Esophagus muscularis mucosa (tissue), 4 donors: ENCODE data around the gene PIF1. TPM values are rescaled to one million over a fixed set of nuclear protein-coding genes. Genes with fewer than 3 reads are reported as not detected.

Experiments
- DNase-seq: peaks from one replicate; pipeline ENCODE4 v3.0.0-alpha.2; 2017; ENCODE audit errors: extremely low spot score
- H3K27ac ChIP-seq, 4 donors: fragments of 200-600 bp; sonication (generic); replicated peaks in 1 of 4; 1 replicate in 3 of 4; 2 replicates in 1 of 4; pipeline ENCODE4 v1.5.1; 2016 to 2019; ENCODE audit warnings: mild to moderate bottlenecking in 1 of 4
- H3K27me3 ChIP-seq, 4 donors: fragments of 200-600 bp; sonication (generic); one replicate each; pipeline versions ENCODE4 v1.5.1 to v1.6.0; 2016 to 2019
- H3K36me3 ChIP-seq, 4 donors: fragments of 200-600 bp; sonication (generic); one replicate each; pipeline ENCODE4 v1.5.1; 2016 to 2019
- H3K4me1 ChIP-seq, 4 donors: fragments of 200-600 bp; sonication (generic); one replicate each; pipeline ENCODE4 v1.5.1; 2016 to 2019
- H3K4me3 ChIP-seq, 4 donors: fragments of 200-600 bp; sonication (generic); 1 replicate in 2 of 4; 2 replicates in 2 of 4; pipeline ENCODE4 v1.5.1; 2016 to 2019; ENCODE audit warnings: mild to moderate bottlenecking in 4 of 4, moderate library complexity in 1 of 4
- H3K9me3 ChIP-seq, 4 donors: fragments of 200-600 bp; sonication (generic); 1 replicate in 3 of 4; 2 replicates in 1 of 4; pipeline ENCODE4 v1.5.1; 2016 to 2019
- EP300 ChIP-seq: sonication (generic); formaldehyde crosslinking; IDR thresholded peaks from one replicate; pipeline ENCODE4 v1.6.1; 2017; ENCODE audit warnings: antibody characterized with exemption
- POLR2A ChIP-seq: fragments of 450-650 bp; IDR thresholded peaks from one replicate; pipeline ENCODE4 v1.6.1; 2017; ENCODE audit warnings: antibody characterized with exemption, moderate library complexity, mild to moderate bottlenecking, low read depth
- POLR2AphosphoS5 ChIP-seq, 2 donors: sonication (generic); formaldehyde crosslinking; IDR thresholded peaks; one replicate each; pipeline ENCODE4 v1.6.1; 2017; ENCODE audit warnings: antibody characterized with exemption in 2 of 2
- WGBS: methylation state at CpG from one replicate; pipeline ENCODE4 v1.1.5; 2018; 5-methylcytosine and 5-hydroxymethylcytosine counted together
- intact Hi-C: fragments of 100-400 bp; cut with DNase I; formaldehyde crosslinking; loops from one replicate; pipeline ENCODE4 v1.15.1; 2023
- total RNA-seq, 4 donors: library from RNA; depleted of rRNA; stranded (reverse); fragments of >200 nt; gene quantifications; one replicate each; pipeline versions ENCODE4 v1.1.0 to v1.2.1, GENCODE V29; 2016
- TF ChIP-seq, protein P1 (sequence below), 3 experiments: fragments of 200-600 bp in 2 of 3; fragments of 450-650 bp in 1 of 3; sonication (generic) in 2 of 3; IDR thresholded peaks; one replicate each; pipeline ENCODE4 v1.5.1; 2017 to 2019; ENCODE audit warnings: antibody characterized with exemption in 3 of 3, mild to moderate bottlenecking in 2 of 3, moderate library complexity in 1 of 3

The PIF1 gene
- total RNA-seq, 4 donors from 2014 or later = 0.78 to 4.4 (median 2.0) TPM

DNA sequence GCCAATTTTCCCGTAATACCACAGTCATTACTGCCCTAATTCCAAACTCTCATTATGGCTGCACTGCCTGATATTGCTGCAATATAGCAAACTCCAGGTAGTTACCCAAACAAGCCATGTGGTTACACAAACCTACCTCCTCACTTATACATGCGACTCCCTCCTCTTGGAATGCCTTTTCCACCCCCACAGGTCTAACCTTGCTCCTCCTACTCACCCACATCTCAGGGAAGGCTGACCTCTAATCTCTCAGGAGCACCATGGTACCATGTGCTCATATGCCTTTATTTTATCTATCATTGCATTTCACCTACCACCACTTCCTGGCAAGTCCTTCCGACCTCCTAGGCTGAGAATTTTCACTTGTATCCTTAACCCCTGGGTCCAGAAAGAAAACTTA lies 53.0 kb downstream of the PIF1 start:
- H3K36me3 ChIP-seq = no peaks in the 10 kb centered on the region
- 66% methylated on average over 3 of the region's 3 CpGs for WGBS
- intact Hi-C loops = no loop called here
- H3K27me3 ChIP-seq = no peaks in the 10 kb centered on the region
- peak overlapping the region; percentile 91 to 98 (median 97) for H3K27ac ChIP-seq
- peak overlapping the region in 3 of 4 donors; percentile 82 to 97 (median 91) for H3K4me3 ChIP-seq
- no peaks in the 10 kb centered on the region for H3K9me3 ChIP-seq
- DNase-seq = no peak
- peaks cover 20 to 80% (median 68%) of the 10 kb centered on the region in 4 donors for H3K4me1 ChIP-seq
- TF ChIP-seq, protein P1, sequence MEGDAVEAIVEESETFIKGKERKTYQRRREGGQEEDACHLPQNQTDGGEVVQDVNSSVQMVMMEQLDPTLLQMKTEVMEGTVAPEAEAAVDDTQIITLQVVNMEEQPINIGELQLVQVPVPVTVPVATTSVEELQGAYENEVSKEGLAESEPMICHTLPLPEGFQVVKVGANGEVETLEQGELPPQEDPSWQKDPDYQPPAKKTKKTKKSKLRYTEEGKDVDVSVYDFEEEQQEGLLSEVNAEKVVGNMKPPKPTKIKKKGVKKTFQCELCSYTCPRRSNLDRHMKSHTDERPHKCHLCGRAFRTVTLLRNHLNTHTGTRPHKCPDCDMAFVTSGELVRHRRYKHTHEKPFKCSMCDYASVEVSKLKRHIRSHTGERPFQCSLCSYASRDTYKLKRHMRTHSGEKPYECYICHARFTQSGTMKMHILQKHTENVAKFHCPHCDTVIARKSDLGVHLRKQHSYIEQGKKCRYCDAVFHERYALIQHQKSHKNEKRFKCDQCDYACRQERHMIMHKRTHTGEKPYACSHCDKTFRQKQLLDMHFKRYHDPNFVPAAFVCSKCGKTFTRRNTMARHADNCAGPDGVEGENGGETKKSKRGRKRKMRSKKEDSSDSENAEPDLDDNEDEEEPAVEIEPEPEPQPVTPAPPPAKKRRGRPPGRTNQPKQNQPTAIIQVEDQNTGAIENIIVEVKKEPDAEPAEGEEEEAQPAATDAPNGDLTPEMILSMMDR (IDR thresholded peaks at IDR 0.05) = no peak
- TF ChIP-seq EP300 = no peak
- no peak for TF ChIP-seq POLR2AphosphoS5 (IDR thresholded peaks at IDR 0.05)
- TF ChIP-seq POLR2A = no peak

DNA sequence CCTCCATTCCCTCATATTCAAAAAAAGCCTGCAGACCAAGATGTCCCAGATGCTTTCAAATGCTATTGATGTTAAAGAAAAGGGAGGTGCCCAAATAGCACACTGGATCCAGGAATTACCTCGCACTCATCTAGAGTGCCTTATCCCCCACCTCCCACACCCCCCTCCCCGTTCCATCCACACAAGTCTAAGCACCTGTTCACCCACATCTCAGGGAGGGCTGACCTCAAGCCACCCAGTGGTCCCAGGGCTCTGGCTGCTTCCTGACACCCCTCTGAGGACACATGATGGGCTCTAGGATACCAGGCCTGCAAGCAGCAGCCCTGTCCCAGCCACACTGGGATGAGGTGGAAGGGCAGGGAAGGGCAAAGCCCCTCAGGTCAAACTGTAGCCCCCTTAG lies 54.8 kb downstream of the PIF1 start:
- WGBS = 56% methylated on average over 2 of the region's 2 CpGs
- Histone ChIP-seq H3K4me1 (peaks cover 11 to 79% (median 68%) of the 10 kb centered on the region in 4 donors), H3K36me3 (no peaks in the 10 kb centered on the region), H3K27ac (peak overlapping the region; percentile 31 to 98 (median 94)), H3K4me3 (no peak overlapping the region), H3K27me3 (no peaks in the 10 kb centered on the region), H3K9me3 (no peaks in the 10 kb centered on the region)
- DNase-seq = no peak
- TF ChIP-seq EP300 = no peak
- TF ChIP-seq, protein P1 (IDR thresholded peaks at IDR 0.05) = no peak
- TF ChIP-seq POLR2A = no peak
- TF ChIP-seq POLR2AphosphoS5 (IDR thresholded peaks at IDR 0.05) = no peak
- intact Hi-C loops = no loop called here

- WGBS = 80% methylated on average over 3 of the region's 7 CpGs
- Histone ChIP-seq H3K9me3 (no peaks in the 10 kb centered on the region), H3K4me1 (peaks cover 20 to 88% (median 75%) of the 10 kb centered on the region in 4 donors), H3K36me3 (no peaks in the 10 kb centered on the region), H3K27ac (peak overlapping the region; percentile 43 to 80 (median 58)), H3K27me3 (no peaks in the 10 kb centered on the region), H3K4me3 (no peak overlapping the region)
- intact Hi-C loops = no loop called here
- no peak for DNase-seq
- TF ChIP-seq POLR2A = no peak
- no peak for TF ChIP-seq EP300
- TF ChIP-seq, protein P1 (IDR thresholded peaks at IDR 0.05) = no peak
- no peak for TF ChIP-seq POLR2AphosphoS5 (IDR thresholded peaks at IDR 0.05)
These were observed 58.2 kb downstream of the PIF1 start for GRCh38 chr15:64767203-64767602.

GRCh38 chr15:64766058-64766457 lies 59.4 kb downstream of the PIF1 start:
- no peaks in the 10 kb centered on the region for H3K36me3 ChIP-seq
- H3K27ac ChIP-seq = peak overlapping the region in 3 of 4 donors; percentile 43 to 80 (median 52)

More at GRCh38 chr15:64766058-64766457, 59.4 kb downstream of the PIF1 start:
- peaks cover 30 to 88% (median 75%) of the 10 kb centered on the region in 4 donors for H3K4me1 ChIP-seq
- no peak for DNase-seq
- H3K4me3 ChIP-seq = no peak overlapping the region
- no peaks in the 10 kb centered on the region for H3K27me3 ChIP-seq
- intact Hi-C loops = no loop called here
- TF ChIP-seq, protein P1 (IDR thresholded peaks at IDR 0.05) = no peak
- TF ChIP-seq POLR2A = no peak
- no peak for TF ChIP-seq POLR2AphosphoS5 (IDR thresholded peaks at IDR 0.05)
- no peak for TF ChIP-seq EP300
- no peaks in the 10 kb centered on the region for H3K9me3 ChIP-seq
- WGBS = 76% methylated on average over 6 of the region's 8 CpGs

Other genes starting within 250 kb of the PIF1 start
- gene RBPMS2, start 50.1 kb downstream of the PIF1 start, total RNA-seq = 10 to 100 TPM; 27.2 to 64.1 (median 45.4) TPM
- 100 to 1,000 TPM in 1 of 4 donors, 10 to 100 TPM in 3; 41.5 to 103 (median 51.2) TPM for gene PLEKHO2, start 16.3 kb upstream of the PIF1 start, total RNA-seq
- gene ANKDD1A, start 86.3 kb upstream of the PIF1 start, total RNA-seq = 10 to 100 TPM in 3 of 4 donors, 1 to 10 TPM in 1; 10.0 to 14.7 (median 11.0) TPM
- 10 to 100 TPM; 83.5 to 96.7 (median 90.8) TPM for gene SPG21, start 164.3 kb upstream of the PIF1 start, total RNA-seq
- 10 to 100 TPM; 26.3 to 29.9 (median 29.4) TPM for gene MTFMT, start 204.0 kb upstream of the PIF1 start, total RNA-seq
- not detected for gene SLC51B, start 219.7 kb upstream of the PIF1 start, total RNA-seq
- 100 to 1,000 TPM; 123 to 216 (median 198) TPM for gene RASL12, start 242.3 kb upstream of the PIF1 start, total RNA-seq